Hepatic stellate cell (primary cell): ENCODE data around the gene COMMD9.
"Not testable (repeated sequence)": the region's sequence is repeated elsewhere in the genome, so short reads cannot be mapped to it uniquely, and the experiment has no call there.

Source experiments
- DNase-seq: peaks from one replicate; pipeline ENCODE4 v3.0.0; 2011; ENCODE audit warnings: low spot score

The COMMD9 gene

DNA sequence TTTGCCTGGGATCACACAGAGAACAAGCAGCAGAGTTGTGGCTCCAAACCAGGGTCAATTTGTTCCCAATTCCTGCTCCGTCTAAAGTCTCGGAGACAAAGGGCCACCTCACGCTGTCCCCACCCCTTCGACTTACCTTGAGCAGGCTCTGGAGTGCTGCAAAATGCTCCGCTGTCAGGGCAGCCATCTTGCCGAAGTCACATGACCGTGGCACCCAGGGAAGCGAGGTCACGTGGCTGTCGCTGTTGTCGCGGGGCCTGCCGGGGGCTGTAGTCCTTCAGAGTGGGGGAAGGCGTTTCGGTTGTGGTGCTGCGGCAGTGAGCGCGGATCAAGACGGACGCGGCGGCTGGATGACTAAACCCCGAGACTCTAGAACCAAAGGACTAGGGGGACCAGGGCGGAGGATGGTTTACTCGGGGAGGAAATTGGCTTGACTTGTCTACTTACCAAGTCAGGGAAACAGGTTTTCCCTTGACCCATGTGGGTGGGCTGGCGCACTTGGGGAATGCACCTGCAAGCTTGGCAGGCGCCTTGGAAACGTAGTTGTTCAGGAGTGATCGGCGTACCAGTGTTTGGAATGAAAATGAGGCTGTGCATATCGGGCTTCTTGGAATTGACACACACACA is at the start of gene COMMD9:
COMMD9 (minus strand) TSS at position 199 of the 627 bp plus-strand sequence; CDS start at position 187, 12 bp downstream.
- peak; percentile 95 for DNase-seq

DNA sequence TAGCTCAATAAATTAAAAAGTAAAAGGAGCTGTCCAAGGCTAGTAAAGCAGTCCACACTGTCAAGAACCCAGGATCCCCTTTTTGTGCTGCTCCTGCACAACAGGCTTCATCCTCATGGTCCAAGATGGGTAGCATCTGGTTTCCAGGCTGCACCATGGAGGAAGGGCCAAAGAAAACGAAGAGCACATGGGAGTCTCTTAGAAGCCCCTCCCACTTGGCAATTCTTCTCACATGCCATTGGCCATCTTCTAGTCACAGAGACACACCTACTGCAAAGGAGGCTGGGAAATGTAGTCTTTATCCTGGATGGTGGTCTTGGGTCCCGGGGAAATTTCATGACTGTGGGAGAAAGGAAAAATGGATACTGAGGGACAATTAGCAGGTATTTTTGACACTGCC is 44.7 kb upstream of the COMMD9 start:
- DNase-seq, result peak; percentile 26

DNA sequence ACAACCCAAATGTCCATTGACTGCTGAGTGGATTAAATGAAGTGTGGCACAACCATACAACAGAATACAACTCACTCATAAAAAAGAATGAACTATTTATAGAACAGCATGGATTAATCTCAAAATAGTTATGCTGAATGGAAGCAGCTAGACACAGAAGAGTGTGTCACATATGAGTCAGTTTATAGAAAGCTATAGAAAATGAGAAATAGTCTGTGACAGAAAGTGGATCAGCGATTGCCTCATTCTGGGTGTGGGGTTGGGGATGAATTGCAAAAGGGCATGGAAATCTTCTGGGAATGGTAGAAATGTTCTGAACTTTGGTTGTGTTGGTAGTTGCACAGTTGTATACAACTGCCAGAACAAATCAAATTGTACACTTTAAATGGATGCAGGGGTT is 44.2 kb upstream of the COMMD9 start:
- no peak for DNase-seq

DNA sequence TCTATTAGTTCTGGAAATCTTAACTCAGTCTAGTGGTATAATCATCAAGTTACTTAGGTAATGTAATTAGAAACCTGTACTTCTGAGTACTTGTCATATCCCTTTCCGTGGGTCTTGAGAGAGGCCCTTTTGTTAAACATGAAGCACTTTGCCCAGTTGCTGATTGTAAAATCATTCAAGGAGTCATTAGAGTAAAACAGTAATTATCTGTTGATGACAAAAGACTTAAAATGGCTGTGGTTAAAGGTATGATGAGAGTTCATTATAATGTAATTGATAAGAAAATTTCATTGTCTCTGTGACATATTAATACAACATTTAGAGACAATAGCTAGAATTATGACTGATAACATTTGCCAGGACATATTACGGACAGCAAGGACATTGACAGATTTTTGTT is 41.2 kb upstream of the COMMD9 start:
- no peak for DNase-seq

DNA sequence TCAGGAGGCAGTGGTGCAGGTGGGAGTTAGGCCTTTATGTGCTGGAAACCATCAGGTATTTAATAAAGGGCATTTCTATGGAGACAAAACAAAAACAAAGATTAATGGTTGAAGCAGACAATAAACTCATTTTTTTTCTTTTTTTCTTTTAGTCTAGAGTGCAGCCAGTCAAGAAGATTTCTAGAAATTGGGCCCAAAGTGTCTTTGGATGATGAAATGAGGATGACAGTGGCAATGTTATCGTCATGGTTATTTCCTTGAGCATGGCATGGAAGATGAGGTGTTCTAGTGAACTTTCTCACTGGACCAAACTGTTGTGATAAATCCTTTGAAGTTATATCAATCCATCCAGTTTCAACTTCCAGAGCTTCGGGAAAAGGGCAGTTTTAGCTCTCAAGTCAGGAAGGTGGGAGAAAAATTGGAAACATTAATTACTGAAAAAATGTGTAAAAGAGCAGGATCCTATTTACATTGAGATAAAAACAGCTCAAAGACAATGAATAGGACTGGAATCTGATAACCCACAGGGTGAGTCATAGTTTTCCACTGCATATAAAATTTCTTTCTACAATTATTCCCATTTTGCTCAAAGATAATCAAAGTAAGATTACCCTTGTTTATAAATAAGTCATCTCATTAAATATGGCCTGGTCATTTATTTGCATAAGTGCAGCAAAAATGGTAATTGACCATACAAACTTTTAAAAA is 39.9 kb upstream of the COMMD9 start:
- DNase-seq, result no peak

DNA sequence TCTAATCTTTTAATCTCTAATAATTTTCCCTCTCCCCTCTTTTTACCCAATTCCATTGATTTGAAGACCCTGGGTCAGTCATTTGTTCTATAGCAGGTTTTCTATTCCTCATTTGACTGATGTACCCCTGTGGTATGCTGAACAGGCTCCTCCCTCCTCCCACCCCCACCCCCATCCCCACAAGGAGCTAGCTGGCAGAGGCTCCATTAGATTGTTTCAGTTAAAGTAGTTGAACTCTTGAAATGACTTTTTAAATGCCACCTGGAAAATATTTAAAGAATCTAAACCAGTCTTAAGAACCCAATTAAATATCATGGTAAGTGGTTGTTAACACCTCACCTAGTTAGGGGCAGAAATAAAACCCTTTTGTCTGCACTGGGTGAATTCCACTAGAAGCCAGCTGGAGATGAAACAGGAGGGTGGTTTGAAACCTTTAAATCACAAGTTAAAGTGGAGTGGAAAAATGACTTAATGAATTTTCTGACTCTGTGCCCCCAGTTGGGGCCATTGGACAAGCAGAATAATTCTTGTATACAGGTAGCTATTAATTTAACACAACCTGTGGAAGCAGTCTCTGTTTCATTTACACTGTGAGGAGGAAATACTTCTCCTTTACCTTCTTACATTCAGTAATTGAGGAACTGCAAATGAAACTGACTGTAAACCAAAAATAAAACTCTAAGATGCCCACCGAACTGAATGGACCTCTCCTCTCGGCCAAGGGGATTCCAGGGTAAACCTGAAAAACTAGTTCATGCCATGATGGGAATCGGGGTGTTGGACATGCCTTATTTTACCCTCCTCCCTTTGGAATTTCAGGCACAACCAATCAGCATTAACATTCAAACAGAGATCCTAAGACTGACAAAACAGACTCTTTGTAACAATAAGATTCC is 37.5 kb upstream of the COMMD9 start:
- DNase-seq, result no peak

DNA sequence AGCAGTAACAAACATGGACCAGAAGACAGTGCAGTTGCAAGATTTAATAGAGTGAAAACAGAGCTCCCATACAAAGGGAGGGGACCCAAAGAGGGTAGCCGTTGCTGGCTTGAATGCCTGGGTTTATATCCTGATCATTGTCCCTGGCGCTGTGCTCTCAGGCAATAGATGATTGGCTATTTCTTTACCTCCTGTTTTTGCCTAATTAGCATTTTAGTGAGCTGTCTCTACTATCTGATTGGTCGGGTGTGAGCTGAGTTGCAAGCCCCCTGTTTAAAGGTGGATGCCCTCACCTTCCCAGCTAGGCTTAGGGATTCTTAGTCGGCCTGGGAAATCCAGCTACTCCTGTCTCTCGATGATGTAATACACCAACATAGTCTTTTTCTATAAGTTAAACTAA is 36.2 kb upstream of the COMMD9 start:
- DNase-seq, result not testable (repeated sequence)

DNA sequence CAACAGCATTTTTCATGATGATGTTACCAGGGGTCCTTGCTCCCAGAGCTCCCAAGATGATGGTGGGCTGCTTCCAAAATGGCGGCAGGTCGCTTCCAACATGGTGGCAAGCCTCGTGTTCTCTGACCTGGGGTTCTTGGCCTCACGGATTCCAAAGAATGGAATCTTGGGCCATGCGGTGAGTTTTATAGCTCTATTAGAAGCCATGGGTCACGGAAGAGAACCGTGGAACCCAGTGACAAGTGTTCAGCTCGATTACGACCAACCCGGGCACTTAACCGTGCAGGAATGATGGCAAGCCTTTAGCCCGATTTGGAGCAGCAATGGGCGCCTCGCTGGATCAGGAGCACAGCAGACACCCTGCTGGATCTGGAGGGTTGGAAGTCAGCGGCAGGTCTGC is 35.7 kb upstream of the COMMD9 start:
- not testable (repeated sequence) for DNase-seq

DNA sequence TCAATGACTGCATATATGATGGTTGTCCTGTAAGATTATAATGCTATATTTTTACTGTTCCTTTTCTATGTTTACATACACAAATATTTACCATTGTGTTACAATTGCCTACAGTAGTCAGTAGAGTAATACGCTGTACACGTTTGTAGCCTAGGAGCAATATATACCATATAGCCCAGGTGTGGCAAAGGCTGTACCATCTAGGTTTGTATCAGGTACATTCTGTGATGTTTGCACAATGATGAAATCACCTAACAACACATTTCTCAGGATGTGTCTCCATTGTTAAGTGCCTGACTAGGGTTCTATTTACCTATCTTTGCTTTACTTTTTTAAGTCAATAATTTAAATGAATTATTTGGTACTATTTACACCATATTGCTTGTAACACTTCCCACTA is 28.8 kb upstream of the COMMD9 start:
- no peak for DNase-seq

DNA sequence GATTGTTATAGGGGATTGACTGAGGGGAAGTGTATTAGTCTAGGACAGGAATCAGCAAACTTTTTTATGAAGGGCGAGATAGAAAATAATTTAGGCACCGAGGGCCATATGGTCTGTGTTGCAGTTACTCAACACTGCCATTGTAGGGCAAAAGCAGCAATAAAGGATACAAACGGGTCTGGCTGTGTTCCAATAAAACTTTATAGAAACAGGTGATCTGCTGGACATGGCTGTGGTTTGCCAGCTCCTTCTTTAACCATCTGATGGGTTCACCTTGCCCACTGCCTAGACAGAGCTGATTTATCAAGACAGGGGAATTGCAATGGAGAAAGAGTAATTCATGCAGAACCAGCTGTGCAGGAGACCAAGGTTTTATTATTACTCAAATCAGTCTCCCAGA is 26.8 kb upstream of the COMMD9 start:
- no peak for DNase-seq

DNA sequence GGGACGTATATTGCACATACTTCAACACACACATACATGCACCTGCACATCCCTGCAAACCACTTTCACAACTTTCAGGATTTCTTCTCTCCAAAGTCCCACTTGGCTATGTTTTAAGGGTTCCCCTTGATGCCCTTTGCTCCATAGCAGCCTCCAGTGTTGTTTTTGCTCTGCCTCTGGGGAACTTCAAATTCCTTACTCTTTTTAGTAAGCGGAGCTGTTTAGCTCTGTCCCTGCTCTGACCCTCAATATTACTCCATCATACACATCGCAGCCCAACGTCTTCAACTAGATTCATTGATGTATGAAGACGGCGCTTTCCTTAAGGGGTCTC is 25.2 kb upstream of the COMMD9 start:
- no peak for DNase-seq

DNA sequence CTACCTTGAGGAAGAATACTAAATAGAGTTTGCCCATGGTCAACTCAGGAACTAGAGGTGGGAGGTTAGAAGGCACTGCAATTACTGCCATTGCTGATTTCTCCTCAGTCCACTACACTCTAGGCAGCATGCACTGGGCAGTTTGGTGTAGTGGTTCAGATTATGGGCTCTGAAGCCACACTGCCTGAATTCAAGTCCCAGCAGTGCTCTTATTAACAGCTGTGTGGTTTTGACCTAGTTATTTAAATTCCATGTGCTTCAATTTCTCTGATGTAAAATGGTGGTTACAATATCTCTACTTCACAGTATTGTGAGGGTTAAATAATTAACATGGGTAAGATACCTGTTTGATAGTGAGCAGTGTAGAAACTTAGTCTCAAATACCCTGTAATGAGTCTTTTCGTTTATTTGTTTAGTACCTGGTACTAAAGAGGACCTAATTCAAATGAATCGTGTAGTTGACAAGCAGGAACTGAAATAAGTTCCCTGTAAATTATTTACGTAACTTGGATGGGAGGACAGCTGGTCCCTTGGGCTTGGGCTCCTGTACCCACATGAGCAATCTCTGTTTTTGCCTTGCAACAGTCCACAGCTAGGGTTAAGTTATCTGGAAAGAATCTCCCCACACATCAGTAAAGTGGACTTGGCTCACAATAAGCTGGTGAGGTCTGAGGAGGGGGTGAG is 24.7 kb upstream of the COMMD9 start:
- no peak for DNase-seq

DNA sequence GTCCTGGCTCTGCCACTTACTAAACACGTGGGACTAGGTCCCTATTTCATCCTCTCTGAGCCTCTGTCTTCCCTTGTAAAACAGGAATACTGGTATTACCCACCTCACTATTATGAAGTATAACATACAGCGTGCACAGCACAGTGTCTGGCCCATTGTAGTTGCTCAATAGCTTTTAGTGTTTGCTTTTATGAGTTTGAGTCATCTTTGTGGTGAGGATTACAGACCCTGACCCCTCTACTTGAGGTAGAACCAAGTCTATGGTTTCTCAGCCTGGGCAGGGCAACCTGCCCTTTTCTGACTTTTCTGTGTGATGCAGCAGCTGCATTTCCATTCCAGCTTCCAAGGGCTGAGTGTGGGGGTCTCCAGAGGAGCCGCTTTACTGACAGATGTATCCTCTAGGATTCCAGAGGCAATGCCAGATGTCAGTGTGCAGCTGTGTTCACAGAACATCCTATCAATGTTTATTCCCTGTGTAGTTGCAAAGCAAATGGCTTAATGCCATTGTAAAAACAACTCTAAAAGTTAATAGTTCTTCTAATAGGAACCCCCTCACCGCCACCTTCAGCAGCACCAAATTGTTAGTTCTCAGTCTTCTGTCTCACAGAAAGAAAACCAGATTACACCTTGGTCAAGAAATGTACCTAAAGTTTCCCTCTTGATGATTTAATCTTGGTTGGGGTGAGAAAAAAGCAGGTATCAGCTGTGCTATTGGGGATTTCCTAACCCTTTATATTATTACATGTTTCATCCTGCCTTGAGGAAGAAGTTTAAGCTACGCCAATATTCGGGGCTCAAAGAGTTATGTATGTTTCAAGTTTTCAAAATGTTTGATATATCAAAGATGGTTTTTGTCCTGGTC is 23.6 kb upstream of the COMMD9 start:
- no peak for DNase-seq

DNA sequence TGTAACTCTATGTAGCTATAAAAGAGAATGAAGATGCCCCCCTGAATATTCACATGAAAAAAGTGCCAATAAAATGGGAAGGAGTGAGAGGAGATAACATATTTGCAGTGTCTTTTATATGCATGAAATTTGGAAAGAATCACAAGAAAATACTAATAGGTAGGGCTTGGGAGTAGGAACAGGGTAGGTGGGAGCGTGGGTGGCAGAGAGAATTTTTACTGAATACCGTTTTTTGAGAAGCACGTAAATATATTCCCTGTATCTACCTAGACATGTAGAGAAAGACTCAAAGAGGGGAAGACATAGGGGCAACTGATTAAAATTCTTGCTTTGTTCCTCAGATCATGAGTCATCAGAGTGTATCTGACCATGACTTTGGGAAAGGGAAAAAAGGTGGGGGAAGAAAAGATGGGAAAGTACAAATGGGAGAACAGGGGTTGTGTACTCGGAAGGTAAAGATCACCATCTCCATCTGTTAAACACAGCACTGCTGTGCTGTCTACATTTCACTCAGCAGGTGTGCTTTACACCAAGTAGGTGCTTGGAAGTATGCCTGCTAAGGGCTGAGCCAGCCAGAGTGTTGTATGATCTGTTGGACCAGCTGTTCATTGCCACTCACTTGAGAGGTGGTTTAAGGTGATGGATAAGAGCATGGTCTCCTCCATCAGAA is 22.8 kb upstream of the COMMD9 start:
- no peak for DNase-seq

DNA sequence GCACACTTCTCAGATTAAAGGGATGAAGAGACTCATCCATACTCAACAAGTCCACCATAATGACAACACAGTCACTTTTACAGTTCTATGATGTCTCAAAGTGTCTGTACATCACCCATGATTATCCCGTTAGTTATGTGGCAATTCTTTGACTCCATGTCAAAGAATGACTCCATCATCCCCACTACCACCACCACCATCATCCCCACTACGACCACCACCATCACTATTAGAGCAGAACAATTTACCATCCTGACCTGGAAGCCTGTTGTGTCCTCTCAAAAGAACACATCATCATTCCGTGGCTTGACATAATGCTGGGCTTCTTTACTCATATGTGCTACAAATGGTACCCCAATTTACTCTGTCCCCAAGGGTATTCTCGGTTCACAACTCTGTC is 20.6 kb upstream of the COMMD9 start:
- no peak for DNase-seq

DNA sequence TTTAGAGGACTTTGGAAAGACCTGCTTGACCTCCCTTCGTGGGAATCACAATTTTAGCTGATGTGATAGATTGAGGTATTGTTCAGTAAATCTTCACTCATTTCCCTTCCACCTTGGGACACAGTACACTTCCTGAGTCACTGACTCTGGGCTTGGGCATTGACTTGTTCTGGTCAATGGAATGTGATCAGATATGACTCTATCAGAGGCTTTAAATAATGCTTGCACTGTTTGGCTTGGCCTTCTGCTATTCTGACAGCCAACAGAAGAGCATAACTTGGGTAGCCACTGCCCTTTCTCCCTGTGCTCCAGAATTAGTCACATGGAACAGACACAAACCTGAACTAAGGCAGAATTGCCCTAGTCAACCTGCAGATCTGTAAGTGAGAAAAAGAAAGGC is 19.4 kb upstream of the COMMD9 start:
- no peak for DNase-seq

DNA sequence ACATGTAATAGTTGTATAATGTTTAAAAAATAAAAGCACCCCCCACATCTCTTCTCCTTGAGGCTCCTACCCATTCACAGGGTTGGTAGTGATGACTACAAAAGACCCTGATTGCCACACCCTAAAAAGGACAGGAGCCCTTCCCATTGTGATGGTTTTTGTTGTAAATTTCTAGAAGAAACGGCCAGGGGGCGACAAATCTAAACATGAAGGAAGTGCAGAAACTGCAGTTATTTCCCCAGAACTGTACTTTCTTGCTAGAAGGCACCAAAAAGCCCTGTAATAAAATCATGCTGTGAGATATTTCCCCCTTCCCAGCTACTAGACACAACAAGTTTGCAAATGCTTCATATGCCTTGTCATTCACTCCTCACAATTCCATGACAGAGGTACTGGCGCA is 17.7 kb upstream of the COMMD9 start:
- no peak for DNase-seq

DNA sequence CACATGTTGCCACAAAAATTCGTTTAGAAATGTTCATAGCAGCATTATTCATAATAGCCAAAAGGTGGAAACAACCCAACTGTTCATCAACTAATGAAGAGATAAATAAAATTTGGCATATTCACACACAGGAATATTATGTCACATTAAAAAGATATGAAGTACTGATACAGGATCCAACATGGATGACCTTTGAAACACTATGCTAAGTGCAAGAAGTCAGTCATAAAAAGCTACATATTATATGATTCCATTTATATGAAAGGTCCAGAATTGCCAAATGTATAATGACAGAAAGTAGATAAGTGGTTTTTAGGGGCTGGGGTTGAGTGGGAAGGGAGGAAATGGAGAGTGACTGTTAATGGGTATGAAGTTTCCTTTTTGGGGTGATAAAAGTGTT is 15.8 kb upstream of the COMMD9 start:
- no peak for DNase-seq

DNA sequence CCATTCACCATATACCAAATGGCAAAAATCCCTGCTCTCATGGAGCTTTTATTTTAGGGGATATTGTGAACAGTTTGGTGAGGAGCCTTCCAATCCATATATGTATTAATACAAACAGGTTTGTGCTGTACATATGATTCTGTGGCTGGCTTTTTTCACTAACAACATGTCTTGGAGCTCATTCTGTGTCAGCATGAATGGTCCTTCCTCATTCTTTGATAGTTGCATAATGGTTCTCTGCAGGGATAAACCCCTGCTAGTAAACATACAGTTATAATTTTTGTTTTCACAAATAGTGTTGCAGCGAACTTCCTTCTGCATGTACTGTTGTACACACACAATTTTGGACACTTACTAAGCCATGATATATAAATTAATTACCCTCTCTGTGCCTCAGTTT is 15.1 kb upstream of the COMMD9 start:
- no peak for DNase-seq

DNA sequence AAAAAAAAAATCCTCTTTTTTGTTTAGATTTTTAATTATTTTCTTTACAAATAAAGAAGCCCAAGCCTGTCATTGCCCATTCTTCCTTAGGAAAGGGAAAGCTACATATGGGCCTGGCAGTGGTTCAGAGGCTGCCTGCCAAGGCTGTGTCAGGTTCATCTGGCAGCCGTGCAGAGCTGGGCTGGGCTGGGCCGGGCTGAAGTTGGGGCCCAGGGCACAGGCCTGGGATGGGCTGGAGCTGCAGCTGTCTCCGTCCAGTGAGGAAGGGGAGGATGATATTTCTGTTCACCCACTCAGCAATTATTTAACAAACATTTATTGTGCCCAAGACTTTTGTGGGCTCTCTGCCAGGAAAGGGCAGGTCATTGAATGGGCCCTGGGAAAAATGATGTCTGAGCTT is 11.4 kb upstream of the COMMD9 start:
- no peak for DNase-seq
